NCI-H1436 (cell line): ENCODE results near the gene RIMBP2.

Experiments
- DNase-seq: peaks from one replicate; lab custom pipeline; 2025; lab: John Stamatoyannopoulos, UW

The RIMBP2 gene

GRCh38 chr12:130504840-130505175, 211.3 kb downstream of the RIMBP2 start:
- no peak for DNase-seq

- DNase-seq, result no peak
Measured at GRCh38 chr12:130504110-130504839, 211.8 kb downstream of the RIMBP2 start.

- DNase-seq, result no peak
Measured at GRCh38 chr12:130501821-130502220, 214.3 kb downstream of the RIMBP2 start.

GRCh38 chr12:130500835-130501330, 215.2 kb downstream of the RIMBP2 start:
- DNase-seq, result no peak

GRCh38 chr12:130499474-130499873, 216.6 kb downstream of the RIMBP2 start:
- no peak for DNase-seq

GRCh38 chr12:130498589-130499385, 217.3 kb downstream of the RIMBP2 start:
- no peak for DNase-seq

GRCh38 chr12:130497991-130498390, 218.1 kb downstream of the RIMBP2 start:
- DNase-seq, result no peak

GRCh38 chr12:130497321-130497720, 218.8 kb downstream of the RIMBP2 start:
- no peak for DNase-seq

GRCh38 chr12:130496516-130497120, 219.5 kb downstream of the RIMBP2 start:
- DNase-seq, result no peak

GRCh38 chr12:130495156-130495555, 220.9 kb downstream of the RIMBP2 start:
- DNase-seq, result no peak

- no peak for DNase-seq
Measured at GRCh38 chr12:130494736-130495135, 221.4 kb downstream of the RIMBP2 start.

GRCh38 chr12:130493951-130494350, 222.1 kb downstream of the RIMBP2 start:
- DNase-seq, result no peak

- DNase-seq, result no peak
Measured at GRCh38 chr12:130491421-130492357, 224.4 kb downstream of the RIMBP2 start.

- no peak for DNase-seq
Measured at GRCh38 chr12:130490674-130491073, 225.4 kb downstream of the RIMBP2 start.

- DNase-seq, result no peak
Measured at GRCh38 chr12:130489293-130489692, 226.8 kb downstream of the RIMBP2 start.

GRCh38 chr12:130488358-130488710, 227.8 kb downstream of the RIMBP2 start:
- no peak for DNase-seq

- DNase-seq, result no peak
Measured at GRCh38 chr12:130487636-130488357, 228.3 kb downstream of the RIMBP2 start.

- DNase-seq, result no peak
Measured at GRCh38 chr12:130486891-130487416, 229.1 kb downstream of the RIMBP2 start.

GRCh38 chr12:130486146-130486435, 230.0 kb downstream of the RIMBP2 start:
- no peak for DNase-seq

GRCh38 chr12:130485291-130486145, 230.6 kb downstream of the RIMBP2 start:
- DNase-seq, result no peak
